ENCODE data around the gene GSE1.

Gene GSE1

DNA sequence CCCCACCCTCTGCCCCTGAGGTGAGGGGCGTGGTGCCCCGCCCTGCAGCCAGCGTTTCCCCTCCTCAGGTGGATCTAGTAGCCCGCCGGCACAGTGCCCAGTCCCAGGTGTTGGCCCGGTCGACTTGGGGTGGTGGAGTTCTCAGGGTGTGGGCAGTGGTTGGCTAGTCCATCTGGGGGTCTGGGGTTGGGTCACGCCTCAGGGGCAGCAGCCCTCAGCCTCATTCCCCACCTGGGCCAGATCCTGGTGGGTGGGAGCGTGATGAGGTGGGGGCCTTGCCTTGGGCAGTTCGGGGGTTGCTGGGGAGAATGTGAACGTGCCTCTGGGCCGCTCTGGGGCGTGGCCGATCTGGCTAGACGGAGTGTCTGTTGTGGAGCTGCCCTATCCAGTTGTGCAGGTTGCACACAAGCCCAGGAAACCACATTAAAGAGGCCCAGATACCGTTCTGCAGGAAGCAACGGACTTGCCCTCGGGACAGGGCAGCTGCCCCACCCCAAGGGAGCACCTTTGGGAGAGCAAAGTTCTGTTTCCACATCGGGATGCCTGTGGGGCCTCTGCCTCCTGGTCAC is 32.0 kb downstream of the GSE1 start:
- DNase-seq (ENCODE audit: extremely low read depth in 1 of 2, low read depth in 1 of 2) = no peak

DNA sequence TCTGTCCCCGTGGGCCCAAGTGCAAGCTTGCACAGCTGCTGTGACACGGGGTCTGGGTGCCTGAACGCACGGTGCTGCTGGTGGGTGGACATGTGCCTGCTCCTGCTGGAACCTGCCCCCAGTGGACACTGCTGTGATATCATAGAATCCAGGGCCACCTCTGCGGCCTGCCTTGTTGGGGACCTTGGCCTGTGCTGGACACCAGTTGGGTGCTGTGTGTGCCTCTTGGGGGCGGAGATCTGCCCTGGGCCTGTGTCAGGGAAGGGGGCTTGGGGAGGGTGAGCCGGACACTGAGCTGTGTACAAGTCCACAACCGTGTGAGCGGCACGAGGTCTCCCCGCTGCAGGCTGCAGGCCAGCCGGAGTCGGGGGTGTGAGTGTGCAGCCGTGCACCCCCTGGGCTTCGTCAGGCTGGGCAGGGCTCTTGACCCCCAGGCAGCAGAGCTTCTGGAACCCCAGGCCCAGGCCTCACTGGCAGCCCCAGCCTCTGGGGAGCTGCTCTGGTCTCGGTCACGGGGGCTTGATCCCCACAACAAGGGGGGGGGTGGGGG is 33.3 kb downstream of the GSE1 start:
- no peak for DNase-seq (ENCODE audit: extremely low read depth in 1 of 2, low read depth in 1 of 2)

DNA sequence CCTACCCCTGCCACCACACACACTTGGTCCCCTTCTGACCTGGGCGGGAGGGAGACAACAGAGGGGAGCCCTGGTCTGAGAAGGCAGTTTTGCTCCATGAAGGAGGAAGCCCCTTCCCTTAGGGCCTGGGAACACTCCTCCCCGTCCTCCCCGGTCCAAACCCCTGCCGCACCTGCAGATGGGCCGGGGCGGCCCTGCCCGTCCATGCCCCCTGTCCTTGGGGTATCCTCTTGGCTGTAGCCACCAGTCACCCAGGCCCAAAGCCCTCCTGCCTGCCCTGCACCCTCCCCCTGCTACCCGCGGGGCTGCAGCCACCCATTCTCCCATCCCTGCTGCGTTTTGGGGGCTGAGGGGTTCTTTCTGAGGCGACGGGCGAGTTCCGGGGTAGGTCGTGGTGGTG is 33.9 kb downstream of the GSE1 start:
- no peak for DNase-seq (ENCODE audit: extremely low read depth in 1 of 2, low read depth in 1 of 2)

DNA sequence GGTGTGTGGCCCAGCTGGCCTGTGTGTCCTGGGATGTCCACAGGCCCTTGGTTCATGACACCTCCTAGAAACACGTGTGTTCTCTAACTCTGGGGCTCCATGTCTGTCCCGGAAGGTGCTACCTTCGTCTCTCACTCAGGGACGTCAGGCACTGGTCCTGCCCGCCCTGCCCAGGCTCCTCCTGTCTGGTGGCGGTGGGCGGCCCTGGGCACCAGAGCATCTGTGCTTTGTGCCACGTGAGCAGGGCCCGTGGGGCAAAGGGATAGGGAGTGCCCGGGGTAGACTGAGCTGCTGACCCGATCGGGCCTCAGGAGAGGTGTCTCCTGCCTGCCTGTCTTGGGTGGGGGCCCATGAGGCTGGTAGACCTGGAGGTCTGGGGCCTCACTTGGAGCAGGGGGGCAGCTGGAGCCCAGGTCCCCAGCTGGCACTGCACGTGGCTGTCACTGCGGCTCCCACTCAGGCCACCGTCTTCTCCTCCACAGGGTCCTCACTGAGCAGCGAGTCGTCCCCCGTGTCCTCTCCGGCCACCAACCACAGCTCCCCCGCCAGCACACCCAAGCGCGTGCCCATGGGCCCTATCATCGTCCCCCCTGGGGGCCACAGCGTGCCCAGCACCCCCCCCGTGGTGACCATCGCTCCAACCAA is 35.1 kb downstream of the GSE1 start:
- no peak for DNase-seq (ENCODE audit: extremely low read depth in 1 of 2, low read depth in 1 of 2)

DNA sequence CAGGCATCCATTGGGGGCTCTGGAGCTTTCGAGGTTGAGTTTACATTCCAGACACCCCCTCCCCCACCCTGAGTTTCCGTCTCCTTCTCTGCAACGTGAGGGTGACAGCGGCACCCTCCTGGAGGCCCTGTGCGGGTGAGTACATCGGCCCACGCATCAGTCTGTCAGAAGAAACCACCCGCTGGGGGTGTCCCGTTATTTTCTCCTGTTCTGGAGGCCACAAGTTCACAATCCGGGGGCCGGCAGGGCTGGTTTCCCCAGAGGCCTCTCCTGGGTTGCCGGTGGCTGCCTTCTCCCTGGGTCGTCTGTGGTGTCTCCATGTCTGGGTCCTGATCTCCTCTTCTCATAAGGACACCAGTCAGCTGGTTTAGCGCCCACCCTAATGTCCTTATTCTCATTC is 35.7 kb downstream of the GSE1 start:
- no peak for DNase-seq (ENCODE audit: extremely low read depth in 1 of 2, low read depth in 1 of 2)

DNA sequence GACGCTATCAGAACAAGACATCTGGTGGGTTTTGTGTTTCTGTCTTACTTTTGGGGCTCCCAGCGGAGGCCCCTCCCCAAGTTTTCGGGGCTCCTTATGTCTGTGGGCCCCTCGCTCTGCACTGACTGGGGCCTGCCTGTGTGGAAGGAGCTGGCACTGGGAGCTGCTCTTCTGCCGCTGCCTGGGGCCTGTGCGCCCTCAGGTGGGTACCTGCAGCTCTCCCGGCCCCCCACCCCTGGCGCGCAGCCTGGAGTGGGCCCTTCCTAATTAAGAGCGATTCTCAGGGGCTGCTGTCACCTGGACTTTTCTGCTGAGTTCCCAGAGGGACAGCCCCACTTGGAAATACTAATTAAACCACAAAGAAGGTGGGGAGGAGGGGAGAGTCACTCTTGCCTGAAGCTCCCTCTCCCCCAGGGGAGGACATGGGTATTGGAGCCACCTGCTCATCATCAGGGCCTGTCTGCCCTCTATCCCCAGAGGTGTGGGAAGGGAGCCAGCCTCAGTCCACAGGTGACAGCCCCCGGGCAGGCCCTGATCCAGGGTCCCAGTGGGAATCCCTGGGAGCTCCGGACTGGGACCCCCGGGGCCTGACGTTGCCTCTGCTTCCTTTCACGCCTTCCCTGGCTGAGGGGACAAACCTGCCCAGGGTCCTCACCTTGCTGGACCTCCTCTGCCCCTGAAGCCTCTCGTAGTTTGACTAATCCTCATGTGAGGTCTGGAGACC is 36.5 kb downstream of the GSE1 start:
- DNase-seq (ENCODE audit: extremely low read depth in 1 of 2, low read depth in 1 of 2) = no peak

DNA sequence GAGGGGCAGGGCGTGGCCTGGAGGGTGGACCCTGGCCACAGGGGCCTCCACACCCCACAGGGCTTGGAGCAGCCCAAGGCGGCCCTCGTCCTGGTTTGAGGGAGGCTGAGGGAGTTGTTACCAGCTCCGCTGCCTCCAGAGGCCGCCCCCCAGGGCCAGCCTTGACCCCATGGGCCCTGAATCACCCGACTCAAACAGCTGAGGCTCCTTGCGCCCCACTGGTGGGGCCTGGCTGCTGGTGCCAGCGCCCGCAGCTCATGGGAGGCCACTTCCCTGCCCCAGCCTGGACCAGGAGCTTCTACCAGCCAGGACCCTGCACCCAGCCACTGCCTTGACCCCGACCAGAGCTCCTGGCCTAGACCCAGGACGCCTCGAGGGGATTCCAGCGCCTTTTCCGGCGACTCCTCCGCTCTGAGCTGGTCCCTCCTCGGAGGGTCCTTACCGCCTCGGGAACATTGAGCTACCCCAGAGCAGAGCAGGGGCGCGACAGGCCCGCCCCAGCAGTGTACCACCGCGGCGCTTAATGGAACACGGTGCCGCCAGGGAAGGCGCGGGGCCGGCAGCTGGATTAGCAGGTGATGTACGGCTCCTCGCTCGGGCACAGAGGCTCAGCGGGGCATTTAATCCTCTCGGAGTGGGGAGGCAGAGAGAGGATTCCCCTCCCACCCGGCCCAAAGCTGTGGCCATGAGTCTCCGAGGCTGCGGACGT is 37.2 kb downstream of the GSE1 start:
- DNase-seq (ENCODE audit: extremely low read depth in 1 of 2, low read depth in 1 of 2) = no peak

DNA sequence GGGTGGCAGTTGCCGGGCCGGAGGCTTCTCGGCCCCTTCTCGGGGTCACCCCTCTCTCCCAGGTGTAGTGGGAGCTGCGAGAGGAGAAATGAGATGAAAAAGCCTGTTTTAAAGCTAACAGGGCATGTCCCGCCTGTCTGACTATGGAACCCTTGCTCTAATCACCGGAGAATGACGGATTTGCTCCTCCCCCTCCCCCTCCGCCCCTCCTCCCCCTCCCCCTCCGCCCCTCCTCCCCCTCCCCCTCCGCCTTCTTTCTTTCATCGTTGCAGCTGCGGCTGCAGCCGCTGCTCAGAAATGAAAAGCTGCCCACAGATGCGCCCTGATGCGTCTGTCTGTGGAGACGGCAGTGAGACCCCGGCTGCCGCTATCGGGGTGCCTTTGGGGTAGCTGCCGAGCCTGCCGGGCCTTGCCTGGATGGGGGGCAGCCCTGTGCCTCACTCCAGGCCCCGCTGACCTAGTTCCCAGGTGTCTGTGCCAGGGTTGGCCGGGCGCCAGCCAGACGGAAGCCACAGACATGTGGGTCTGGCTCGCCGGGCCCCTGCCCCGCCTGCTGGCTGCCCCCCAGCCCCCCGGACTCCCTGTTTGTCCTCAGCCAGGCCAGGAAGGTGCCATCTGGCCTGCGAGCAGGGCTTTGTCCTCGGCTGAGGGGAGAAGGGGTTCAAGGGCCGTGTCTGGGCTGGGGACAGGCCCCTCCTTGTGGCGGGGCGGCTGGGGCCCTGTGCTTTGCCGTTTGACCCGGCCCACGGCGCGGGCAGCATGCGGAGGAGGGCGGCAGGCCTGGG is 37.9 kb downstream of the GSE1 start:
- DNase-seq (ENCODE audit: extremely low read depth in 1 of 2, low read depth in 1 of 2) = no peak

DNA sequence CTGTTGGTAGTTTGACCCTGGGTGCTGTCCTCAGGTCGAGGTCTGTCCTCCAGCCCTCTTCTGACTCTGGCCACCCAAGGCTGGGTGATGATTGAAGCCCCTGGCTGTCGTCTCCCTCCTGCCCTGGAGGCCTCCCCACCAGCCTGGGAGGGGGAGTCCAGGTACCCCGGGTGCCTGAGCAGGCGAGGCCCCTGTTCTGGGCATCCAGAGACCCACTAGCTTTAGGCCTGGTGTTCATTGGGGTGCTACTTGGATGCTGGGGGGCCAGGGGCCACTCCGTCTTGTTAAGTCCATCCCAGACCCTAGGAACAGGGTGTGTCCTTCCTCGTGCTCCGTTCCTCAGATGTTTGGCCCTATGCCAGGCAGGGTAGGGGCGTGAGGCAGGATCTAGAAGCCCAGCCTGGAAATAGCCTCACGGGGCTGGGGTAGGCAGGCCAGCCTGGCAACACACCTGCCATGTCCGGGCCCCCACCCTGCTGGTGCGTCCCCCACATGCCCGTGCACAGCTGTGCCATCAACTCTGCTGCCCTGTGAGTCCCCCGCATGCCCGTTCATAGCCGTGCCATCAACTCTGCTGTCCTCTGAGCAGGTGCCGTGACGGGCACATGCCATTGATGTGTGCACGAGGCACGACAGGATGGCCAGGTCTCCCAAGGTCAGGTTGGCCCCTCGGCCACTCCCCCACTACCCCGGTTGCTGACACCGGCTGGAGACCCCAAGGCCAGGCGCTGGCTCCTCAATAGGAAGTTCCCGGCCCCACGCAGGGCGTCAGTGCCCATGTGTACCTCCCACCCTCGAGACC is 38.7 kb downstream of the GSE1 start:
- DNase-seq (ENCODE audit: extremely low read depth in 1 of 2, low read depth in 1 of 2) = no peak

DNA sequence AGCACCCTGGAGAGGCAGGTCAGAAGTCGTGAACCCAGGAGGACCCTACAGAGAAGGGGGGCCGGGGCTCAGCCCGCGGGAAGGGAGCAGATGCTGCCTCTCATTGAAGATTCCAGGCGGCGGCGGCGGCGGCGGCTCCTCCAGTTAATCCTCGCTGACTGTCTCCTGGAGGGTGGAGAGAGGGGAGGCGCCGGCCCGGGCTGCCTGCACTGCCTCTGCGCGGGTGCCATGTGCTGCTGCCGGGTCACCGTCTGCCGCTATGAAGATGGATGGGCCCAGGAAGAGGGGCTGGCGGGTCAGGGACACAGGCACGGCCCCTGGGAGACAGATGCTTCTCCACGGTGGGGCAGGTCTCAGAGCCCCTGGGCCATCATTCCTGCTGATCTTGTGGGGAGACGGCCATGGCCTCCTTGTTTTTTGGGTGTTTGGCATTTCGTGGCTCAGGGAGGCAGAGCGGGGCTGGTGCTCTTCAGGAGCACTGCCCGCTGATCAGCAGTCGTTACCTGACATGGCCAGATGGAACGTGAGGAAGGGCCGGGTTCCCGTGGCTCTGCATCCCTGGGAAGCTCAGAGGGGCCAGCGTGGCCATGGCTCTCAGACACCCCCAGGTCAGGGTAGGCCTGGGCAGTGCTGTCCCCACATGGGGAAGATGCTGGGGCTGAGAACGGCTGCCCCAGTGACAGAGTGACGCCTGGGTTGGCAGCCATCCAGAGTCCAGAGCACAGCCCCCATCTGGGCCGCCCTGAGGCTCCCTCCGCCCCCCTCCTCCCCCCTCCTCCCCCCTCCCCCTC is 39.5 kb downstream of the GSE1 start:
- DNase-seq (ENCODE audit: extremely low read depth in 1 of 2, low read depth in 1 of 2) = no peak

DNA sequence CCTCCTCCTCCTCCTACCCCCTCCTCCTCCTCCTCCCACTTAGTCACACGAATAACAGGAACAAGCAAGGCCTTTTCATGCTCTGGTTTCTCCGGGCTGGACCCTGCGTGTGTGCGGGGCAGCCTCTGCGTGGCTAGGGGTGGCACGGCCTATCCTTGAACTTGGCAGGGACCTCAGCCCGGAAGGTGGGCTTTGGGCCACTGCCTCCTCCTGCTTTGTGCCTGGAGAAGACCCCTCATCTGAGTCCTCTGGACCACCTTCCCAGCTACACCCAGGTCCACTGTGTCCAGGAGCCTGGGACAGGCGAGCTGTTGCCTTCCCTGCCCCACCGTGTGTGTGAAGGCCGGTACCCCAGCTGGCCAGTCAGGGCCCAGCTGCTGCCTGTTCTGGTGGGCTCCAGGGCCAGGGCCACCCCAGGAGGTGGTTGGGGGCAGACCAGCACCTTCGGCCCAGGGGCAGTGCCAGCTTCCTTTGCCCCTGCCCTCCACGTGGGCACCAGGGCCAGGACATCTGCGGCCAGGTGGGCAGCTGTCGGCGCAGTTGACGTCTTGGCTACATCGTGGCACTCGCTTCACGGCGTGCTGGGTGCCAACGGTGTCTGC is 40.3 kb downstream of the GSE1 start:
- DNase-seq (ENCODE audit: extremely low read depth in 1 of 2, low read depth in 1 of 2) = no peak

DNA sequence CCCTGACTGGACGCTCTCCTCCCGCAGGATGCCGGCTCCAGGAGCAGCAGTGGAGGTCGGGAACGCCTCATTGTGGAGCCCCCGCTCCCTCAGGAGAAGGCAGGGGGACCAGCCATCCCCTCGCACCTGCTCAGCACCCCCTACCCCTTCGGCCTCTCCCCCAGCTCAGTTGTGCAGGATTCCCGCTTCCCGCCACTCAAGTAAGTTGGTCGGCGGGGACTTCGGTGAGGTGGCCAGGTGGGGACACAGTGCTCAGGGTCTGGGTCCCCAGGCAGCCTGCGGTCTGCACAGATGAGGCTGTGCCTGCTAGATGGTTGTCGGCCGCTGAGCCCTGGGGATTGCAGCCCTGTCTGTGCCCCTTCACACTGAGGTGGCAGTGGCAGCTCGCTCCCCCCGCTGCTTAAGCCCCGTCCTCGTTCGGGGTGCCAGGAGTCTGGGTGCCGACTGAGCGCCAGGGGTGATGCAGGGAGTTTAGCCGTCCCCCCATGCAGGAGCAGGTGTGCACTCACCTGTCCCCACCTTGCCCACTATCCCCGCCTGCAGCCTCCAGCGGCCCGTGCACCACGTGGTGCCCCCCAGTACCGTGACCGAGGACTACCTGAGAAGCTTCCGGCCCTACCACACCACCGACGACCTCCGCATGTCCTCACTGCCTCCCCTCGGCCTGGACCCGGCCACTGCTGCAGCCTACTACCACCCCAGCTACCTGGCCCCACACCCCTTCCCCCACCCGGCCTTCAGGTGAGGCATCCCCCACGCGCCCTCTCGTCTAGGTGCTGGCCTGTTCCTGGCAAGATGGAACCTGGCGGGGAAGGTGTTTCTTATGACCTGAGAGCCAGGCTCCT is 41.4 kb downstream of the GSE1 start:
- DNase-seq (ENCODE audit: extremely low read depth in 1 of 2, low read depth in 1 of 2) = no peak

DNA sequence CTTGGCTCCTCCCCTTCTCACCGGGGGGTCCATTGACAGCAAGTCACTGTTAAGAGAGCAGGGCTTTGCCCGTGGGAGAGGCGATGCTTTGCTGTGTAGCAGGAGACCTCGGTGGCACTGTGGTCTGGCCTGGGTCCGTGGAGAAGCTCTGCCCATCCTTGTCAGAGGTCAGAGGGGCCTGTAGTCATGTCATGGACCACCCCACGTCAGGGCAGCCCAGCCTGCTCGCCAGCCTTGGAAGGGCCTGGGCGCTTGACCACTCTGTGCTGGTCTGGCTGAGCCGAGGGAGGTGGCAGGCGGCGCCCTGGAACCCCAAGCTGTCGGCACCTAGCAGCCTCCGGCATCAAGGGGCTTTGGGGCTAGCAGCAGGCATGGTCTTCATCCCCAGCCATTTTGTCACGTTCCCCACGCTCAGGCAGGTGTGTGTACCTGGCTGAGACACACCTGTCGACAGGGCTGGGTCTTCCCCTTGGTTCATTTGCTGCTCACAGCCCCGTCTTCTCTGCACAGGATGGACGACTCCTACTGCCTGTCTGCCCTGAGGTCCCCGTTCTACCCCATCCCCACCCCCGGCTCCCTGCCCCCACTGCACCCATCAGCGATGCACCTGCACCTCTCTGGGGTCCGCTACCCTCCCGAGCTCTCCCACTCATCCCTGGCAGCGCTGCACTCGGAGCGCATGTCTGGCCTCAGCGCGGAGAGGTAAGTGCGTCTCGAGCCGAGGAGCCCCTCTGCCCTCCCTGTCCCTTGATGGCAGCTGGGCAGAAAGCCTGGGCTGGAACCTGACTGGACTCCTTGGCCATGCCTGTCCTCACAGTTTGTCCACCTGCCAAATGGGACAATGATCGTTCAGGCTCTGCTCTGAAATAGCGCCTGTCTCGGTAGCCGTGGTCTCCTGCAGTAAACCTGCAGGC is 42.4 kb downstream of the GSE1 start:
- DNase-seq (ENCODE audit: extremely low read depth in 1 of 2, low read depth in 1 of 2) = no peak

DNA sequence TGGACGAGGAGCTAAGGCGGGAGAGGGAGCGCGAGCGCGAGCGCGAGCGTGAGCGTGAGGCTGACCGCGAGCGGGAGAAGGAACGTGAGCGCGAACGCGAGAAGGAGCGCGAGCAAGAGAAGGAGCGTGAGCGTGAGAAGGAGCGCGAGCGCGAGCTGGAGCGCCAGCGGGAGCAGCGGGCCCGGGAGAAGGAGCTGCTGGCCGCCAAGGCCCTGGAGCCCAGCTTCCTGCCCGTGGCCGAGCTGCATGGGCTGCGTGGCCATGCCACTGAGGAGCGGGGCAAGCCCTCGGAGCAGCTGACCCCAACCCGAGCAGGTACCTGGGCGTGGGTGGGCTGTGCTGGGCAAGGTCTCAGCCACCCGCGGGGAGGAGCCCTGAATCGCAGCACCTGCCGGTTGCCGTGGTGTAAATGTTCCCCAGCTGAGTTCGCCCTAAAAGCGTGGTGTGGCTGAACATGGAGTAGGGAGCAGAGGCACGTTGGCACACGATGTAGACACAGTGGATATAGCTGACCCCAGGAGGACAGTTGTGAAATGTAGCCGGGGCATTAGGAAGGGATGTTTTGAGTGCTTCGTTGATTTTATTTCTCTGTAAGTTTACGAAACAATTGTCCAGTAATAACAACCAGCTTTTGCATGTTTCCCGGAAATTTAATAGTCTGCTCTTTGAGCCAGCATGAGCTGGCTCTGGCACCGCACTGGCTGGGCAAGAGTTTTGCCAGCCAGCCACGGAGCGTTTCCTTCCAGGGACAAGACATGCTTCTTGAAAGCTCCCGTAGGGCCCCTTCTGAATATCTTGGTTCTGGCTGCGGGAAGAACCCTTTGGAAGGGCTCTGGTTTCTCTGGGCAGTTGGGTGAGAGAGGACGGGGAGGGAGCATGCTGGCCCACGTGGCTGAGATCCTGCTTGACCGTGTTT is 43.5 kb downstream of the GSE1 start:
- DNase-seq (ENCODE audit: extremely low read depth in 1 of 2, low read depth in 1 of 2) = no peak

DNA sequence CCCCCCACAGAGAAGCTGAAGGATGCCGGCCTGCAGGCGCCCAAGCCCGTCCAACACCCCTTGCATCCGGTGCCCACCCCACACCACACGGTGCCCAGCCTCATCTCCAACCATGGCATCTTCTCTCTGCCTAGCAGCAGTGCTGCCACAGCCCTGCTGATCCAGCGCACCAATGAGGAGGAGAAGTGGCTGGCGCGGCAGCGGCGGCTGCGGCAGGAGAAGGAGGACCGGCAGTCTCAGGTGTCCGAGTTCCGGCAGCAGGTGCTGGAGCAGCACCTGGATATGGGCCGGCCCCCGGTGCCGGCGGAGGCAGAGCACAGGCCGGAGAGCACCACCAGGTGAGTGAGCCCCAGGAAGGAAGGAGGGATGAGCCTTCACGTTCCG is 44.1 kb downstream of the GSE1 start:
- no peak for DNase-seq (ENCODE audit: extremely low read depth in 1 of 2, low read depth in 1 of 2)

DNA sequence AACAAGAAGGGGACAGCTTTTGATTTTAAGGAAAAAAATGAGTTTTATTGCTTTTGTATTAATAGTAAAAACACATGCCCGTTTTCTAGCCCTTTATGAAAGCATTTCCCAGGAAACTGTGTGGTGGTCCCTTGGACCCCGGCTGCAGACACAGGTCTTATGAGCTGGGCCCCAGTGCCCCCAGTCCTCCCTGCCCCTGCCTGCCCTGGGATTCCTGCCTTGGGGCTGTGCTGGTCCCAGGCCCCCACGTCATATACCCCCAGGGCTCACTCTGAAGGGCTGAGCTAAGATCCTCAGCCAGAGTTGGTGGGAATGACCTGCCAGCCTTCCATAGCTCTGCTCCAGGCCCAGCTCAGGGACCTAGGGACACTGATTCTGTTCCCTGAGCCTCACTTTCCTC is 44.9 kb downstream of the GSE1 start:
- DNase-seq (ENCODE audit: extremely low read depth in 1 of 2, low read depth in 1 of 2) = no peak

Data from stimulated activated CD8-positive, alpha-beta memory T cell treated with anti-CD3 and anti-CD28 coated beads, Interleukin-7, amount 100 ng/mL, for 48 hours (primary cell).